Ovary (tissue), 3 donors: ENCODE measurements around the gene ZNF70.

ENCODE experiments used
- EP300 ChIP-seq: sonication (generic); formaldehyde crosslinking; IDR thresholded peaks from one replicate; pipeline ENCODE4 v1.6.1; 2017; ENCODE audit warnings: antibody characterized with exemption
- POLR2A ChIP-seq: fragments of 450-650 bp; IDR thresholded peaks from one replicate; pipeline ENCODE4 v1.6.1; 2017; ENCODE audit warnings: antibody characterized with exemption, mild to moderate bottlenecking, moderate library complexity
- TF ChIP-seq, protein P1 (sequence below), 3 donors: fragments of 450-650 bp in 2 of 3; fragments of 200-600 bp in 1 of 3; IDR thresholded peaks; one replicate each; pipeline versions ENCODE4 v1.5.1 to v1.8.0; 2016 to 2022; ENCODE audit warnings: antibody characterized with exemption in 3 of 3, mild to moderate bottlenecking in 1 of 3
- donor health status: DM: no; HTN: no; CAD: no.

DNA sequence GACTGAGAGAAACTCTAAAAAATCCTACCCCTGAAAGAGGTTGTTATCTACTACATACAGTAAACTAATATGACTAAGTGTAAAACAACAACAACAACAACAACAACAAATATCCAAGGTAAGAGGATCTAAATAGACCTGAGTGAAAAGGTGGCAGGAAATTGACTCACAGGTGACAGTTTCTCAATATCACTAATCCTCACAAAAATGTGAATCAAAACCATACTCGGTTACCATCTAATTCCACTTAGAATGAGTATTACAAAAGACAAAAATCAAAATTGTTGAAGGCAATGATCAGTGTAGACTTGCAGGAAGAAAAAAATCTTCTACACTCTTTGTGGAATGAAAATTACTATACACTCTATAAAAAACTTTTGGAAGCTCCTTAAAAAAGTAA lies 42.6 kb downstream of the ZNF70 start:
- TF ChIP-seq, protein P1, sequence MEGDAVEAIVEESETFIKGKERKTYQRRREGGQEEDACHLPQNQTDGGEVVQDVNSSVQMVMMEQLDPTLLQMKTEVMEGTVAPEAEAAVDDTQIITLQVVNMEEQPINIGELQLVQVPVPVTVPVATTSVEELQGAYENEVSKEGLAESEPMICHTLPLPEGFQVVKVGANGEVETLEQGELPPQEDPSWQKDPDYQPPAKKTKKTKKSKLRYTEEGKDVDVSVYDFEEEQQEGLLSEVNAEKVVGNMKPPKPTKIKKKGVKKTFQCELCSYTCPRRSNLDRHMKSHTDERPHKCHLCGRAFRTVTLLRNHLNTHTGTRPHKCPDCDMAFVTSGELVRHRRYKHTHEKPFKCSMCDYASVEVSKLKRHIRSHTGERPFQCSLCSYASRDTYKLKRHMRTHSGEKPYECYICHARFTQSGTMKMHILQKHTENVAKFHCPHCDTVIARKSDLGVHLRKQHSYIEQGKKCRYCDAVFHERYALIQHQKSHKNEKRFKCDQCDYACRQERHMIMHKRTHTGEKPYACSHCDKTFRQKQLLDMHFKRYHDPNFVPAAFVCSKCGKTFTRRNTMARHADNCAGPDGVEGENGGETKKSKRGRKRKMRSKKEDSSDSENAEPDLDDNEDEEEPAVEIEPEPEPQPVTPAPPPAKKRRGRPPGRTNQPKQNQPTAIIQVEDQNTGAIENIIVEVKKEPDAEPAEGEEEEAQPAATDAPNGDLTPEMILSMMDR (IDR thresholded peaks at IDR 0.05), result no peak
- TF ChIP-seq EP300, result no peak
- TF ChIP-seq POLR2A, result no peak
